Renal cortex interstitium (tissue), 11 donors: ENCODE data around the gene SRGAP3. TPM values are rescaled to one million over a fixed set of nuclear protein-coding genes. Genes with fewer than 3 reads are reported as not detected.

ENCODE experiments used
- DNase-seq, 11 donors: peaks; one replicate each; pipeline ENCODE4 v3.0.0-alpha.2; 2013; ENCODE audit warnings: low read depth in 9 of 11, low spot score in 4 of 11; ENCODE audit errors: extremely low read depth in 1 of 11
- polyA plus RNA-seq, 3 donors: library from polyadenylated mRNA; unstranded; fragments of 120-200 nt; gene quantifications; one replicate each; pipeline ENCODE4 v1.2.1, GENCODE V29; 2013; ENCODE audit not compliant: insufficient read length in 3 of 3

SRGAP3 gene
- polyA plus RNA-seq, 3 donors: 15.0 to 28.4 (median 16.2) TPM

DNA sequence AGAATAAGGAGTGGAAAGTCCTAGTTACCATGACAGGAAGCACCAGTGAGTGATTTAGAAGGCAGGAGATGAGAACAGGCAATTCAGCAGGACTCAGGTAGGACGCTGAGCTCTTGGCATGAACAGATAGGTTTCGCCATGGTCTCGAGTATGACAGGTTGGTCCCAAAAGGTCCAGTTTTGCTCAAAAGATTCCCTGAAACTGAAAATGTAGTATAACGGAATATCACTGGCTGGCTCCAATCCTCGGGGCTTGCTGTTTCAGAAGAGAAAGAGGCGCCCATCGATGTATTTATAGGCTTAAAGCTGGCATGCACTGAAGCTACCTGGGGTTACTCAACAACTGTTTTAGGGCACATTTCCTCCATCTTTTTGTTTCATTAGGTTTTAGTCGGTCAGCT is 59.2 kb downstream of the SRGAP3 start:
- no peak for DNase-seq

DNA sequence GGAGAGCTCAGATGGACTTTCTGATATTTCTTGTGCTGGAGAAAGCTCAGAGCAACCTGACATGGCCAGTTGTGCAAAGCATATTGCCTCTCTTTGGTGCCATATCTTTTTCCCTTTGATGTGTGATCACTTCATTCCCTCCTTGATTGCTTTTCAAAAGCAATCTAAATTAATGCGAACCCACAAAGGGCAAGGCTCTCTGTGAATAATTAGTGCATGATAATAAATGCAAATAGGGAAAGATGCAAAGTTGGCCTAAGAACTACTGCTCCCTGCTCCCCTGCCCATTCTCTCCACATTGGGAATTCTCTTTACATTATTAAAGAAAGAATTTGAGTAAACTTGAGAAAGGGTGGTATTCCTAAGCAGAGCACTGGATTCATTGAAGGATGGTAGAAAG is 60.9 kb downstream of the SRGAP3 start:
- no peak for DNase-seq

DNA sequence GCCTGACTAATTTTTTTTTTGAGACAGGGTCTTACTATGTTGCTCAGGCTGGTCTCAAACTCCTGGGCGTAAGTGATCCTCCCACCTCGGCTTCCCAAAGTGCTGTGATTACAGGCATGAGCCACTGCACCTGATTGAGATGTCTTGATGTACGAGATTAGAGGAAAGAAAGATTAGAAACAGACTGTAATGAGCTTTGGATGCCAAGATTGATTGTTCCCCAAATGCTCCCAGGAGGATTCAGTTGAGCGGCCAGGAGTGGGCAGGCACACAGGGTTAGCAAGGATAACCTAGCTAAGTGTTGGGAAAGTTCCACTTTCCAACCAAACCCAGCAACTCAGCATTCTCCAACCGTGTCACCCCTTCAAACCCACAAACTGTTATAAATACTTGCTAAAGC is 63.7 kb downstream of the SRGAP3 start:
- no peak for DNase-seq

DNA sequence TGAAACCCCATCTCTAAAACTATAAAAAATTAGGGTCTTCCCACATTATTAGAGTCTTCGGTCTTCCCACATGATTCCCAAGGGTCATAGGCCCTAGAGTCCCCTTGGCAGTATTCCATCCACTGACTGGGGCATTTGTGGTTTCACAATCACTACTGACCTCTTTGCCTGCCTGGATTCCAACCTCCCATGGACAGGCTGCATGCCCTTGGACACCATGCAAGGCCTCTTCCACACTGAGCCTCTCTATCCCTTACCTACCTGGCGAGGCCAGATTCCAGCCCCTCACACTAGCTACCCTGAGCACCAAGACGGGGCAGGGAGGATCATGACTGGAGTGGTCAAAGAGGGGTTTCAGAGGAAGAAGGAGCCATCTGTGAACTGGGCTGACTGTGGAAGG is 64.4 kb downstream of the SRGAP3 start:
- DNase-seq: no peak

DNA sequence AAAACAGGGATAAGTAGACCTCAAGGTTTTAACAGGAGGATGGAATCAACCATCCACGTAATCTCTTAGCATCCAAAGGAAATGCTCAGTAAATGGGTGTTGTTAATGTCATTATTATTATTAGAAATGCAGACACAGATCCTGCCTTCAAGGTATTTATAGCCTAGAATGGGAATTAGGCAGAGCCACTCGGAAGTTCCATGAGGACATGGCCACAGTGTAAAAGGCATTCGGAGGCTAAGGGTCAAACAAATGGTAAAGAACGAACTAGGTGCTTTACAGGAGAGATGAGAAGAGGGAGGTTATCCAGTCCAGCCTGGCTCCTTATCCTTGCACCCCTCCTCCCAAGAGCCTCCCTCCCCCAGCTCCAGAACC is 65.0 kb downstream of the SRGAP3 start:
- DNase-seq: no peak

DNA sequence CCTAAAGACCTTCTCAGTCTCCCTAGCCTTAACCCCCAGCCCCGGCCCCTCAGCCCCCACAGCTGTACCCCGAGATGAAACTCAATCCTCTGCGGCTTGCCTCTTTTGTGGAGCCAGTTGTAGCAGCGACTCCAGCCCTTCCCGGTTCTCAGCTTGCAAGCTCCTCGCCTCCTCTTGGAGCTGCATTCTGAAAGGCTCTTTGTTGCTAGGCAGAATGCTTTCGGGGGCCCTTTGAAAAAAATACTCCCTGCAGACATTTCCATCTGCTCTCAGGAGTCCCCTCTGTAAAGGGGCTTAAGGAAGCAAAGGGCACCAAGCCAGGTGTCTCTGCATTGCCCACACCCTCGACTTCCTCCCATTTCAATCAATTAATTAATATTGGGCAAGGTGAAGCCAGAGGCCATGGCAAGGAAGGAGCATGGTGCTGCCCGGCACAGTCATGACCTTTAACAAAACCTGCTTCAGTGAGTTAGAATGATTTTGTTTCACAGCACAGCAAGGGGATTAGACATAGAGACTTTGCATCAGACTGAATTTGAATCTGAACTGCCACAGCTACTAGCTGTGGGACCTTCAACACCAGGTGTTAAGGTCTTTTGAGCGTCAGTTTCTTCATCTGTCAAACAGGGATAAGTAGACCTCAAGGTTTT is 65.5 kb downstream of the SRGAP3 start:
- DNase-seq: peak in 5 of 11 donors; percentile 41 to 62 (median 61)

DNA sequence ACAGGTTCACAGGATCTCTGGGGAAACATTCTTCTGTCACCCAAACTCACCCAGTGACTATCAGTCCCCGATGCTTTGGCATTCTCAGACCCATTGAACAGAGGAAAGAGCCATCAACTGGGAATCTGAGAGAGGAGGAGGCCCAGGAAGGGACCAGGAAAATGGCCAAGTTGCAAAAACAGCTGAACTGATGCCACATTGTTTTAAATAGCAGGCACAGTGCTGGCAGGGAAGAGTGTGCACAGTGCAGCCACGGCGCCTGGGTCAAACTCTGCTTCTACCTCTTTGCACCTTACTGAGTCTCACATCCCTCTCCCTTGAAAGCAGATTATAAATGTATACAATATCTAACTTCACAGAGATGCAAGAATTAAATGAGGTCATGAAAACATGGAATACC is 66.4 kb downstream of the SRGAP3 start:
- DNase-seq: no peak

DNA sequence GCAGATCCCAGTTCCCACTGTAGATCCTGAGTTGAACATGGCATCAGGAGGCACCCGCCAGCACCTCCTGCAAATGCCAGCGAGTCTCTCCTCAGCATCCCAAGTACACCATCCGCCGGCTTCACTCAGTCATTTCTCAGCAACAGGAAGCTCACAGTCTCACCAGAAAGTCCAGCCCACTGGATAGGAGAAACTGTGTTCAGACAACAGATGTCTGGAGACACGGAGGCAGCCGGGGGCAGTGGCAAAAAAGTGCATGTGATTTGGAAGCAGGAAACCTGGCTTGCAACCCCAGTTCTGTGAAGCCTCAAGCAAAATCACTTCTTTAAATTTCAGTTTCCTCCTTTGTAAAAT is 68.7 kb downstream of the SRGAP3 start:
- DNase-seq: no peak

DNA sequence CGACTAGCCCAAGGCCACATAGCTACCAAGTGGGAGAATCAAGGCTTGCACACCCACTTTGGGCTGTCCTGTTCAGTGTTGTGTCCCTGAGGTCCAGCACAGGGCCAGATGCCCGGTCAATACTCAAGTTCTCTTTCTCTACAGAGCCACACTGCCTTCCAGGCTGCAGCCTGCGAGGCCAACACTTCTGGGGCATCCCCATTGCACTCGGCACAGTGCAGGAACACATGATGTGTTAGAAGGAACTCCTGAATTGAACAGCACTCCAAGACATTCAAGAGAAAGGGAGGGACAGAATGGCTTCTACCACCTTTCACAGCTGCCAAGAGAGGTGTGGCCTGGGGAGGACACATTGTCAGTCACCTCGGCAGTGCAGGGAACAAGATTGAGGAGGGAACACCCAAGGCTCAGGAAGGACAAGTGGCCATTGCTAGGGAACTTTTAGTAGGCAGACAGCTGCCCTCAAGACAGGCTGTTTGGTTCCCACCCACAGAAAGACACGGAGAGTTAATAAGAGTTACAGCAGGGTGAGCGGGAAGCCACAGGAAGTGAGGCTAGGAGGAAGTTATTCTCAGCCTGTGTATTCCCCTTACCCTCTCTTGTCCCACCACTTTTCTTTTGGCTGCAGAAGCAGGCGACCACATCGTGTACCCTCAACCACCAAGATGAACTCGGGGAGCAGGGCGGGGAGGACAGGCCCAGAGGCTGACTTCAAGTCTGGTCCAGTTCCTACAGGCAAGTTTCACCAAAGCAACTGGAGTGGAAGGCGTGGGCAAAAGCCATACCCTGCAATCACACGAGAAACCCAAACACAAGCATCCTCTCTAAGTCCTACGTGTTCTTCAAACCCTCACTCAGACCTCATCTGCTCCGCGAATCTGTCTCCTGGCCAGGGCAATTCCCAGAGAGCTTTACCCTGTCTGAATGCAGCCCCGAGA is 69.4 kb downstream of the SRGAP3 start:
- no peak for DNase-seq

DNA sequence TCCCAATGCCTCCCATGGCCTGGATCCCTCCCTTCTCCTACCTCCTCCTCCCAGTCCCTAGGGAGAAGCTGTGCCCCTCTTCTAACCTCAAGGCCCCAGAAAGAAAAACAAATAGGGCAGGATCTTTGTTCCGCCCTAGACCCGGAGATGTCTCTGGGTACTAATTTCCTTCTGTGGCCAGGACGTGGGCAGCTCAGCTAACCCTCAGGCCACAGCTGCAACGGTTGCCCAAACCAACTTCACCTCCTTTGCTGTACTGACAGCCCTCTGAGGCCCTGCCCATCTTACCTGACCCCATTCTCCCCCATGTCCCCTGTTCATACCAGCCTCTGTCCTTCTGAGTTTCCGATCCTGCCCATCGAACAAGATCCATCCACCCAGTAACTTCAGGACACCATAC is 70.7 kb downstream of the SRGAP3 start:
- DNase-seq: no peak

DNA sequence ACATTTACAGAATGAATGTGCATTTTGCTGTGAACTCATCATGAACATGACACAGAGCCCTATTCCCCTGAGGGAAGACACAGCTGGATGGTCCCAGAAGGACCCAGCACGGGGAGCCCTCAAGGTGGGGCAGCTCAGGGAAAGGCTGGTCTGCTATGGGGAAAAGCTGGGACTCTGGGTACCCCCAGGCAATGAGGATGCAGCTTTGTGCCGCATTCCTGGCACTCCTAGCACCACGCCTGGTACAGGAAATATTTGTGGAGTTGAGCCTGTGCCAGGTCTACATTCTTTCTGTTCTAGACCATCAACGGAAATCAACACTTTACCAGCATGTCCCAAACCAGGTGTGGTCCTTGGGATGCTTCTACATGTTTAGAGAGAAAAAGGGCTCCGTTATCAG is 74.0 kb downstream of the SRGAP3 start:
- no peak for DNase-seq

DNA sequence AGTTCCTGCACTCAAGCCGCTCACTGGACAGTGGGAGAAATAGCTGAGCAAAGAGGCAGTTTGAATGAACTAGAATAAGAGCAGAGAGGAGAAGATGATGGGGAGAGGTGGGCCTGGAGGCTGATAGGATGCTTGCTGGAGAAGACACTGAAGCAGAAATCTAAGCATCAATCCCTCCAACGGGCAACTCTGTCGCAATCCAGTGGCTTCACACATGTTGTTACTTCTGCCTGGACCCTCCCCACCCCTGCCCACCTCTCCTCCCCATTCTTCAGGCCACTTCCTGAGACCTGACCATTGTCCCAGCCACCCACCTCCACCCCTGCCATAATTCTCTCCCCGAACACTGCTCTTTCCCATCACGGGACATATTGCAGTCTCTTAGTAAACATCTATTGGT is 76.0 kb downstream of the SRGAP3 start:
- DNase-seq: no peak

DNA sequence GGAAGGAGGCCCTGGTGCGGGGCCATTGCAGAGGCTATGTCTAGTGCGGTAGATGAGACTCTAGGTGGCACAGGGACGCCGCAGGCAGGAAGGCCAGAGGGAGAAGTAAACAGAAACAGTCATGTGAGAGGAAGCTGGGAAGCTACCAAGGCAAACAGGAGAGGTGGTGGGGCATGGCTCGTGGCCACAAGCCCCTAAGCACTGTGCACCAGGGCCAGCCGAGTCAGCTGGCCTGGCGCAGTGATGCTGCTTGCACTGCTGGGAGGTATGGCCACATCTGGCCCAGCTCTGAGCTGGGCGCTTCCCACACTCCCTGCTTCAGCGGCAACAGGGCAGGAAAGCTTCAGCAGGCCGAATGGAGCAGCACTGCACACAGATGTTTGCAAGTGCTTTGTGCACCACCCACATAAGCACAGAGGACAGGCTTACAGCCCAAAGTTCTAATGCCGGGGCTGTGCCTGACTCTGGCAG is 76.6 kb downstream of the SRGAP3 start:
- DNase-seq: no peak

DNA sequence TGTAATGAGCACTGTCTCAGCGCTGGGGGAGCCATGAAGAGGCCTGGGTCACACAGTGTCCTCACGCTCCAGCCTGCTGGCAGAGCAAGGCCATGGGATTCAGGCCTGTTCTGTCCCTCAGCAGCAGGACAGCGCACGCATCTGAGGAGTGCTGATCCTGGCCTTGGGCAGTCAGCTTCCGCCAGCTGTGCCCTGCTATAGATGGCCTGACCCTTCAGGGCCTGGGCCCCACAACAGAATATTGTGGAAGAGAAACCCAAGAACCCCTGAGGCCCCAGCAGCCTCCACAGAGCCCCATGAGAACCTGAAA is 78.6 kb downstream of the SRGAP3 start:
- no peak for DNase-seq

DNA sequence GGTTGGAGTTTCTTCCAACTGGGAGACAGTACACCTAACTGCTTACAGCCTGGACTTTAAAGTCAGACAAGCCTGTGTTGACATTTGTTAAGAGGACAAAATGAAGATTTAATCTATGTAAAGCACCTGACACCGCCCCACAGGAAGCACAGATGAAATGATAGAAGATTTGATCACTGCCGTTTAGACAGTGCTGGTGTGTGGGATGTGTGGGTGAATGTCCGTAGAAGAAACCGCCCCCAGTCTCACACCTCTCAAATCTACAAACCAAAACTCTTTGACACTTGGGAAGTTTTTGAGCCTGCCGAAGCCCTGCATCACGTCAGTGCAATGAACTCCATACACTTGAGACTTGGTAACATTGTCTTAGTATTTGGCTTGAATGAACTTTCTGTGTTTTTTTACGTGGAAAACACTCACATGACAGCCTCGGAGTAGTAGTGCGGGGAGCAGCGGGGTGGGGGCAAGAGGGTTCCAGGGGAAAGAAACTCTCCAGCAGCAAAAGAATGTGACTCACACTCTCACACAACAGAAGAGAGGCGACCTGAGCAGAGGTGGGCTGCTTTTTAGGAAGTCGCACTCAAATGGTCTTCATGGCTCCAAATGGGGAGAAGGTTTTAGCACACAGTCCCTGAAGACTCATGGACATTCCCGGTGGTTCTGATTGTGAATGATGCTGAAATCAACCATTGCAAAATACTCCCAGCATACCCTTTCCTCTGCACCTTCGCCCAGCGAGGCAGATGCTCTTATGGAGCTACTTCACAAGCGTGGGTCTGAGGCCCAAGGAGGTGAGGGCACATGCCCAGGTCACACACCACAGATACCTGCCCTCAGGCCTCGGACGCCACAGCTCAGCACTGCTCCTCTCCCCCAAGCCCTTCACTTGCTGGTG is 79.2 kb downstream of the SRGAP3 start:
- DNase-seq: no peak

DNA sequence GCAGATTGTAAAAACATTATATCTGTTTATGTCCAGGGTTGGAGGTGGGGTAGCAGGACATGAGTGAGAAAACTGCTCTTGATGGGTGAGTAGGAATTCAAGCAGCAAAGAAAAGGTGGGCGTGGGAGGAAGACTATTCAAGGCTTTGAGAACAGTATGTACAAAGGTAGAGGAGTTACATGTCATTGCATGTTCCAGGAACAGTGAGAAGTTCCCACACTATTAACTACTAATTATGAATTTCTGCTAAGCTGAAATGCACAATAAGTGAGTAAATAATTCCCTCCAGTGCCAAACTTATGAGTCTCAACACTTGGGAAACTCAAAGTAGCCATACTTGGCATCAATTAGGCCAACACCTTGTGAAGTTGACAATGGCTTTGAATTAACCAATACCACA is 80.1 kb downstream of the SRGAP3 start:
- DNase-seq: no peak

DNA sequence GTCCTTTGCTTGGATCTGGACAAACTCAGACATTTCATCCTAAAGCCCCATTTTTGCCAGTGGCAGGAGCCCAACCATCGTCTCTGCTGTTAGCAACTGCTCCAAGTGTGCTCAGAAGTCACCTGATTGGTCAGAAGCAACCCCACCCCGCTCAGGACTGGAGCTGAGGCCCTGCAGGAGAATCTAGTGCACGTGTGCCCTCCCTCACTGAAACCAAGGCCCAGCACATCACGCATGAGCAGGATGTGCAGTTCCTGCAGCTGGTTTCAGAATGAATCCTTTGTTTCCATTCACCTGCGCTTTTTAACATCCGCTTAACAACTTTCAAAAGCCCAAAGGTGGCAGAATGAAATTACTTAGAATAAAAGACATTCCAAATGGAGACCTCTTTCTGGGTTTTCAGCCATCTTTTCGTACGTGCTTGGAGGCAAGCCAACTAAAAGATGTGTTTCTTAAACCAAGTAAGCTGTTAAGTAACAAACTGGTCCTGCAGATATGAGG is 81.2 kb downstream of the SRGAP3 start:
- DNase-seq: no peak

DNA sequence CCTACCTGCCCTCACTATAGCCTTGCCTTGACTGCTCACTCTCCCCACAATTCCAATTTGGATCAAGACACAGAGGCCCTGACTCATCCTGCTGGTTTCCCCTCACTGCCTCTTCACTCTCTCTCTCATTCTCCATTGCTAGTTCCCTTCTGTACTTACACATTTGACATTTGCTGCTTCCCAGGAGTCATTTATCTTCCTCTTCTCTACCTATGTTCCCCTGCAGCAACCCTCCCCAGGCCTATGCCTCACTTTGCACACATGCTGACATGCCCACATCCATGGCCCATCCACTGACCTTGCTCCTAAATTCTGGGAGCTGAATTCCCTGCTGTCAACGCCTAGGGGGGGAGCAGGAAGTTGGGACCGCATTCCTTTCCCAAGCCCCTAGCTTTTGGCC is 82.2 kb downstream of the SRGAP3 start:
- DNase-seq: no peak

DNA sequence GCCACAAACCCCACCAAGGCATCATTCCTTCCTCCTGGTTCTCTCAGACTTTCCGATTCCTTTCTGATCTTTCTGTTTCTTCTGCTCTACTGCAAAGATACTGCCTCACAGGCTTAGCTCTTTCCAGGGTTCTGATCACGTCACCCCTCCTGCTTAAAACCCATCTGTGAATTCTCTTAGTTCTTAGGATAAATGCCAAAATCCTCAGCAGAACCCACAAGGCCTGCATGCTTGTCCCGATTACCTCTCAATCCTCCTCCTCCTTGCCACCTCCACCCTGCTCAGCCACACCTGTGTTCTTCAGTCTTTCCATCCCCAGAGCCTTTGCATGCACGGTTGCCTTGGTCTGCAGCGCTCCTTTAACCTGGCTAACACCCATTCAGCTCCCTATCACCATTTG is 84.0 kb downstream of the SRGAP3 start:
- DNase-seq: no peak

DNA sequence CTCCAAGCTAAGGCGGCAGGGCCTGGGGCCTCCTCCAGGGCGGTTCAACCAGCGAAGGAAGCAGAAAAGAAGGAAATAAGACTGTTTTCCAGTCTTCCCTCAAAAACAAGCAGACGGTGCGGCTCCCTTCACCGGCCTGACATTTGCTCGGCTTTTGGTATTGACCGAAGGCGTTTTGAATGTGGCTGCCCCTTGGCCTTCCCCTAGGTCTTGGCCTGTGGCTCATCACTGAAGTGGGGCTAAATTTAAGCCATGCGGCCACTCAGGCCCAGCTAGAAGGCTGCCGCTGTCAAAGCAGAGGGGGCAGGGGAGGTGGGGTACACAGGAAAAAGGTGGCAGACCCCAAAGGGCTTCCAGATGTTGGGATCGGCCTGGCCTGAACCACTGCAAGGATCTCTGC is 86.2 kb downstream of the SRGAP3 start:
- DNase-seq: no peak
